Psoas muscle (tissue), 8 donors: Measurements from ENCODE around the gene WDR4. TPM values are rescaled to one million over a fixed set of nuclear protein-coding genes. Genes with fewer than 3 reads are reported as not detected.
A peak's percentile ranks its signal among the peaks of the same experiment; 100 is the strongest.
"Not testable (repeated sequence)": the region's sequence is repeated elsewhere in the genome, so short reads cannot be mapped to it uniquely, and the experiment has no call there.

Source experiments
- ATAC-seq, 4 donors: fragments of 200-7000 bp; cut with Tn5 transposase; one replicate each; pipeline ENCODE4 v1.9.1; 2020; ENCODE audit warnings: moderate library complexity in 3 of 4, mild to moderate bottlenecking in 2 of 4
- DNase-seq, 2 donors: peaks; one replicate each; pipeline ENCODE4 v3.0.0-alpha.2; 2020
- H3K27ac ChIP-seq: fragments of 200-600 bp; one replicate; pipeline ENCODE4 v1.8.0; 2022
- H3K27me3 ChIP-seq, 3 donors: fragments of 200-600 bp in 1 of 3; one replicate each; pipeline versions ENCODE4 v1.6.1 to v1.8.0; 2013 to 2022; ENCODE audit warnings: low read length in 2 of 3, mild to moderate bottlenecking in 2 of 3, moderate library complexity in 1 of 3; ENCODE audit not compliant: insufficient read depth in 3 of 3
- H3K36me3 ChIP-seq, 2 donors: fragments of 200-600 bp in 1 of 2; one replicate each; pipeline versions ENCODE4 v1.6.1 to v1.8.0; 2013 to 2022; ENCODE audit warnings: low read depth in 1 of 2, mild to moderate bottlenecking in 1 of 2, moderate library complexity in 1 of 2; ENCODE audit not compliant: insufficient read depth in 1 of 2
- H3K4me1 ChIP-seq: fragments of 200-600 bp; one replicate; pipeline ENCODE4 v1.8.0; 2022
- H3K4me3 ChIP-seq: fragments of 200-600 bp; one replicate; pipeline ENCODE4 v1.8.0; 2022; ENCODE audit warnings: mild to moderate bottlenecking
- H3K9me3 ChIP-seq: fragments of 200-600 bp; one replicate; pipeline ENCODE4 v1.8.0; 2022
- WGBS, 3 donors: extraction: QIAGEN DNeasy Blood & Tissue Kit; methylation state at CpG; one replicate each; pipeline versions ENCODE4 v1.1.6 to v1.1.7; 2013; 5-methylcytosine and 5-hydroxymethylcytosine counted together
- intact Hi-C, 2 donors: fragments of 100-400 bp; cut with DNase I; formaldehyde crosslinking; loops; one replicate each; pipeline versions ENCODE4 v1.11.0 to v1.14.2; 2022
- polyA plus RNA-seq, 3 donors: library from polyadenylated mRNA; stranded (reverse); fragments of 200-250 nt; gene quantifications; one replicate each; pipeline ENCODE4 v1.2.3, GENCODE V29; 2013
- total RNA-seq, 4 donors: library from RNA; stranded (reverse); fragmentation: NEBNext Ultra II Directional in 2 of 4; extraction: Animal tissue kit (Norgen Biotek cat#: 25700) in 2 of 4; gene quantifications; one replicate each; pipeline versions ENCODE4 v1.2.1 to v1.2.4, GENCODE V29; 2021 to 2023
- TF ChIP-seq, protein P1 (sequence below): fragments of 200-600 bp; IDR thresholded peaks from one replicate; pipeline ENCODE4 v1.8.0; 2022; ENCODE audit warnings: antibody characterized with exemption
- donor health status: healthy with polysubstance abuse.
- donor health status: DM: no; HTN: no; CAD: no; lungs with moderate emphysema.
- donor health status: Bipolar disorder and iron deficiency.
- donor health status: healthy.
- donor health status: DM: yes; HTN: yes; CAD: no.
- donor health status: DM: no; HTN: no; CAD: no.
- donor health status: DM: no; HTN: no; CAD: no.
- donor health status: DM: yes; HTN: yes; CAD: no.

The WDR4 gene
- total and polyA plus RNA-seq, 7 donors, result 4.8 to 40.2 (median 11.1) TPM

DNA sequence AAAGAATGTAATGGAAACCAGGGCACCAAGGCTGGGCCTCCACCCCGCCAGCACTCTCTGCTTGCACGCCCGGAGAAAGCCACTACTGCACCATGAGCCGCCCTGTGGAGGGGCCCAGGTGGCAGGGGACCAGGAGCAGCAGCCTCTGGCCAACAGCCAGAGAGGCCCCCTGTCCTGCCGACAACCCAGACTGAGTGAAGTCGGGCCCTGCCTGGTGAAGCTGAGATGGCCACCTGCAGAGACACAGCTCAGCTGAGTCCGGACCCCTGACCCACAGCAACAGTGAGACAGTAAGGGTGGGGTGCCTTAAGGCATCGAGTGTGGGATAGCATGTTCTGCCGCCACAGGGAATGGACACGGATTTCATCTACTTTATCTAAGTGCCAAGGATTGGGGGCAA lies 28.9 kb downstream of the WDR4 start:
- no peak overlapping the region for H3K27ac ChIP-seq
- no peak overlapping the region for H3K4me3 ChIP-seq
- H3K36me3 ChIP-seq, result peaks cover 14 to 85% of the 10 kb centered on the region in 2 donors
- no peaks in the 10 kb centered on the region for H3K9me3 ChIP-seq
- ATAC-seq (peak in 1 of 4 donors; percentile 2), DNase-seq (no peak)
- H3K27me3 ChIP-seq, result no peaks in the 10 kb centered on the region
- peaks cover under 1% of the 10 kb centered on the region for H3K4me1 ChIP-seq
- WGBS, 3 donors, result 83 to 95% (median 93%) methylated on average over 7 to 10 of the region's 10 CpGs
- TF ChIP-seq, protein P1, sequence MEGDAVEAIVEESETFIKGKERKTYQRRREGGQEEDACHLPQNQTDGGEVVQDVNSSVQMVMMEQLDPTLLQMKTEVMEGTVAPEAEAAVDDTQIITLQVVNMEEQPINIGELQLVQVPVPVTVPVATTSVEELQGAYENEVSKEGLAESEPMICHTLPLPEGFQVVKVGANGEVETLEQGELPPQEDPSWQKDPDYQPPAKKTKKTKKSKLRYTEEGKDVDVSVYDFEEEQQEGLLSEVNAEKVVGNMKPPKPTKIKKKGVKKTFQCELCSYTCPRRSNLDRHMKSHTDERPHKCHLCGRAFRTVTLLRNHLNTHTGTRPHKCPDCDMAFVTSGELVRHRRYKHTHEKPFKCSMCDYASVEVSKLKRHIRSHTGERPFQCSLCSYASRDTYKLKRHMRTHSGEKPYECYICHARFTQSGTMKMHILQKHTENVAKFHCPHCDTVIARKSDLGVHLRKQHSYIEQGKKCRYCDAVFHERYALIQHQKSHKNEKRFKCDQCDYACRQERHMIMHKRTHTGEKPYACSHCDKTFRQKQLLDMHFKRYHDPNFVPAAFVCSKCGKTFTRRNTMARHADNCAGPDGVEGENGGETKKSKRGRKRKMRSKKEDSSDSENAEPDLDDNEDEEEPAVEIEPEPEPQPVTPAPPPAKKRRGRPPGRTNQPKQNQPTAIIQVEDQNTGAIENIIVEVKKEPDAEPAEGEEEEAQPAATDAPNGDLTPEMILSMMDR, result no peak
- intact Hi-C loops, result no loop called here

DNA sequence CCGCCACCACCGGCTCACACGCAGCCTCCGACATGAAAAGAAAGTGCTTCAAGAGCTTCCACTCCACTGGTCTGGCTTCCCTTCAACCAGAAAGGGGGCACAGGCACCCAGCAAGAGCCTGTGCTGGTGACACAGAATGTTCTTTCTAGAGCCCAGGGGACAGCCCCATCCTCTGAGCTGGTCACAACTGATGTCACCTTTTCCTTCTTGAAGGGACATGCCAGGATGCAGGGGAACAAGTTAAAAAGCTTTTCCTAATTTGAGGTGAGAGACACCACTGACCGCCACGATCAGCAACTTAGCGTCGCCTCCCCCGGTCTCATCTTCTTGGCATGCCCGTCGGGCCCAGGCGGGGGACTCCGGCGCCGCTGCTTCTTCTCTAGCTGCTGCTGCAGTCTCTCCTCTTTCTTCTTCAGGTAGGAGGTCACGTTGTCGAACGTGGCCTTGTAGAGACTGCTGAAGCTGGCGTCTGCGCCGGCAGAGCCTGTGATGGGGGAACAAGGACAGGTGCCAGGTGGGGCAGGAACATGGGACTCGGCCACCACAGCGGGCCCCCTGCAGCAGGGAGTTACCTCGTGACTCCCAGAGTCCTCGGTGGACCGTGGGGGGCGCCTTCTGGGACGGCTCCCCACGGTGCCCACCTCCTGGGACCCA lies 29.5 kb downstream of the WDR4 start:
- Histone ChIP-seq H3K27ac (no peak overlapping the region), H3K4me1 (peaks cover 6% of the 10 kb centered on the region), H3K4me3 (no peak overlapping the region), H3K9me3 (no peaks in the 10 kb centered on the region), H3K27me3 (no peaks in the 10 kb centered on the region), H3K36me3 (peaks cover 14 to 83% of the 10 kb centered on the region in 2 donors)
- DNase-seq (no peak), ATAC-seq (no peak)
- TF ChIP-seq, protein P1, result no peak
- intact Hi-C loops, result no loop called here
- 89 to 94% (median 94%) methylated on average over 28 to 29 of the region's 29 CpGs for WGBS, 3 donors

DNA sequence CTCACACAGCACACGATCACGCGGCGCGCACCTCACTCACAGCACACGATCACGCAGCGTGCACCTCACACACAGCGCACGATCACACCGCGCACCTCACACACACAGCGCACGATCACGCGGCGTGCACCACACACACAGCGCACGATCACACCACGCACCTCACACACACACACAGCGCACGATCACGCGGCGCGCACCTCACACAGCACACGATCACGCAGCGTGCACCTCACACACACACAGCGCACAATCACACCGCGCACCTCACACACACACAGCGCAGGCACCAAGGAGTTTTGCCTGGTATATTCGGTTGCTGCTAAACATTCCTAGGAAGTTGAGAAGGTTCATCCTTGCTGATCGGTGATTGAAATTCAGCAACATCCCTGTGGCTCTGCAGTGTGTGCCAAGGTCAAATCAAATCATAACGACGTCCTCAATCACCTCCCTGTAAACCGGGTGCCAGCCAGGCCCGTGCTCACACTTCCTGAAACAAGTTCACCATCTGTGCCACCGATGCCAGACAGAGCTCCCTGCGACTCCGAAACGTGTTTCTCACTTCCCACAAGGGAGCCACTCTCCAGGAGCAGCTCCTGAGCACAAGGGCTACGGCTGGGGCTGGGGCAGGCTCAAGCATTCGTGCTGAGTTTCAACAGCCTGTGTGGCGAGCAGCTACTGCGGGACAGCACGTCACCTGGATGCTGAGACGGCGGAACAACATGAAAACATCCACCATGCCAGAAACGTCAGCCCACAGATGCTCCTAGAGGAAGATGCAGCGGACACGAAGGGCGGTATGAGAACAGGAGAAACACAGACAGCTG lies 30.2 kb downstream of the WDR4 start:
- no peak overlapping the region for H3K4me3 ChIP-seq
- DNase-seq (peak in 1 of 2 donors; percentile 33), ATAC-seq (no peak)
- no peaks in the 10 kb centered on the region for H3K9me3 ChIP-seq
- no peaks in the 10 kb centered on the region for H3K27me3 ChIP-seq
- 88 to 94% (median 90%) methylated on average over 54 of the region's 54 CpGs for WGBS, 3 donors
- peaks cover 14 to 76% of the 10 kb centered on the region in 2 donors for H3K36me3 ChIP-seq
- TF ChIP-seq, protein P1, result no peak
- no peak overlapping the region for H3K27ac ChIP-seq
- intact Hi-C loops, result no loop called here
- peaks cover 9% of the 10 kb centered on the region for H3K4me1 ChIP-seq

DNA sequence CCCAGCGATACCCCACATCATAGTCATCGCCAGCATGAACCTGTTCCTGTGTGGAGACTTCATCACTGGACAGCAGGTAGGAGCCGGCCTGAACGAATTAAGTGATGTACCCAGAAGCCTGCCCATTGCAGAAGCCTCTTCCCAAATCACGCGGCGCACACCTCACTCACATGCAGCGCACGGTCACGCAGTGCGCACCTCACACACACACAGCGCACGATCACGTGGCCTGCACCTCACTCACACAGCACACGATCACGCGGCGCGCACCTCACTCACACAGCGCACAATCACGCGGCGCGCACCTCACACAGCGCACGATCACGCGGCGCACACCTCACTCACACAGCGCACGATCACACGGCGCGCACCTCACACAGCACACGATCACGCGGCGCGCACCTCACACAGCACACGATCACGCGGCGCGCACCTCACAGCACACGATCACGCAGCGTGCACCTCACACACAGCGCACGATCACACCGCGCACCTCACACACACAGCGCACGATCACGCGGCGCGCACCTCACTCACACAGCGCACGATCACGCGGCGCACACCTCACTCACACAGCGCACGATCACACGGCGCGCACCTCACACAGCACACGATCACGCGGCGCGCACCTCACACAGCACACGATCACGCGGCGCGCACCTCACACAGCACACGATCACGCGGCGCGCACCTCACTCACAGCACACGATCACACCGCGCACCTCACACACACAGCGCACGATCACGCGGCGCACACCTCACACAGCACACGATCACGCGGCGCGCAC lies 31.0 kb downstream of the WDR4 start:
- ATAC-seq, H3K4me3 ChIP-seq, H3K9me3 ChIP-seq, intact Hi-C loops, DNase-seq, H3K4me1 ChIP-seq, H3K27ac ChIP-seq, H3K27me3 ChIP-seq: not testable (repeated sequence)
- H3K36me3 ChIP-seq, result peaks cover 11 to 67% of the 10 kb centered on the region in 2 donors
- 97 to 98% (median 98%) methylated on average over 59 to 95 of the region's 95 CpGs for WGBS, 3 donors

DNA sequence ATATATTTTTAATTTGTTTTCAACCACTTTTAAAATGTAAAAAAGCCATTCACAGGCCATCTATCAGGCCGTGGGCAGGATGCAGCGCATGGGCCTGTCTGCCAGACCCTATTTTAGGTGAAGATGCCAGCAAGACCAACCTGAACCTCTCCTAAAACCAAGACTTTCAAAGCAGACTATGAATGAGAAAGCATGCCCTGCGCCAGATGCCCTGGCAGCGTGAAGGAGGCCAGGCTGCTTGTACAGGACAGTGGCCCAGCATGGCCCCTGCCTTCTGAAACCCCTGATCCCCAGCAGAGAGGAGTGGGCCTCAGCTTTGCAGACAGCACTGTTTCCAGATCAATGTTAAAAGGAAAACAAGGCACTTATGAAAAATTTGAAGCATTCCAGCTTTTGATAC lies 31.6 kb downstream of the WDR4 start:
- ATAC-seq (no peak), DNase-seq (no peak)
- H3K27ac ChIP-seq, result no peak overlapping the region
- H3K9me3 ChIP-seq, result no peaks in the 10 kb centered on the region
- 92 to 96% (median 95%) methylated on average over 4 of the region's 4 CpGs for WGBS, 3 donors
- H3K4me1 ChIP-seq, result peaks cover 9% of the 10 kb centered on the region
- H3K36me3 ChIP-seq, result peaks cover 6 to 66% of the 10 kb centered on the region in 2 donors
- TF ChIP-seq, protein P1, result no peak
- intact Hi-C loops, result no loop called here
- H3K4me3 ChIP-seq, result no peak overlapping the region
- H3K27me3 ChIP-seq, result no peaks in the 10 kb centered on the region
